ENCODE measurements around the gene NPW.

- no peak for TF ChIP-seq POLR2A (IDR thresholded peaks at IDR 0.05)
- TF ChIP-seq CTCF (IDR thresholded peaks at IDR 0.05): no peak
- TF ChIP-seq POLR2AphosphoS5 (IDR thresholded peaks at IDR 0.05): no peak
Observed at GRCh38 chr16:1974157-1975070, 45.2 kb upstream of the NPW start.

Measured in breast epithelium (tissue), 3 donors.